WTC11 (cell line): ENCODE measurements around the gene ASB12. TPM values are rescaled to one million over a fixed set of nuclear protein-coding genes. Genes with fewer than 3 reads are reported as not detected.

Experiments used
- ATAC-seq: fragments of 200-7000 bp; cut with Tn5 transposase; 2 replicates; pipeline ENCODE4 v1.10.0; 2021; ENCODE audit warnings: mild to moderate bottlenecking, moderate library complexity
- CTCF ChIA-PET: fragments of 300-600 bp; sonication (Branson Sonifier 250); formaldehyde crosslinking; loops from one replicate; lab custom pipeline; 2021; ENCODE audit warnings: antibody characterized with exemption; lab: Charles Lee
- POLR2A ChIA-PET: fragments of 350-600 bp; sonication (Branson Sonifier 250); formaldehyde crosslinking; loops from one replicate; lab custom pipeline; 2021; ENCODE audit warnings: antibody characterized with exemption; lab: Charles Lee
- DNase-seq: peaks from one replicate; pipeline ENCODE4 v3.0.0; 2021; ENCODE audit warnings: low spot score
- H3K27ac Mint-ChIP-seq: 2 replicates; pipeline ENCODE4 v1.8.0; 2021; ENCODE audit warnings: mixed read lengths
- H3K27me3 Mint-ChIP-seq: 2 replicates; pipeline ENCODE4 v1.8.0; 2021; ENCODE audit warnings: low read depth, mild to moderate bottlenecking, moderate library complexity, mixed read lengths
- H3K36me3 Mint-ChIP-seq: 2 replicates; pipeline ENCODE4 v1.8.0; 2021; ENCODE audit warnings: mixed read lengths
- H3K4me1 Mint-ChIP-seq: 2 replicates; pipeline ENCODE4 v1.8.0; 2022; ENCODE audit warnings: mixed read lengths
- H3K4me3 Mint-ChIP-seq: 2 replicates; pipeline ENCODE4 v1.8.0; 2021; ENCODE audit warnings: mild to moderate bottlenecking, moderate library complexity, mixed read lengths
- H3K9me3 Mint-ChIP-seq: 2 replicates; pipeline ENCODE4 v1.8.0; 2021; ENCODE audit warnings: mixed read lengths
- CREB1 ChIP-seq: sonication (generic); formaldehyde crosslinking; IDR thresholded peaks from 2 replicates; pipeline ENCODE4 v1.8.0; 2023; ENCODE audit warnings: mild to moderate bottlenecking, missing genetic modification reagents
- E2F5 ChIP-seq: sonication (generic); formaldehyde crosslinking; IDR thresholded peaks from 2 replicates; pipeline ENCODE4 v1.8.1; 2022; ENCODE audit warnings: mild to moderate bottlenecking, moderate library complexity, missing genetic modification reagents
- EMX1 ChIP-seq: fragments of 250-450 bp; sonication (Bioruptor Pico); IDR thresholded peaks from 2 replicates; pipeline ENCODE4 v1.8.0; 2021; ENCODE audit warnings: mild to moderate bottlenecking
- ESRRA ChIP-seq: sonication (generic); formaldehyde crosslinking; IDR thresholded peaks from 2 replicates; pipeline ENCODE4 v1.8.1; 2022; ENCODE audit warnings: mild to moderate bottlenecking, missing genetic modification reagents, borderline replicate concordance
- GABPB1 ChIP-seq: sonication (generic); formaldehyde crosslinking; IDR thresholded peaks from 2 replicates; pipeline ENCODE4 v1.8.1; 2023; ENCODE audit warnings: mild to moderate bottlenecking, missing genetic modification reagents
- HMGXB4 ChIP-seq: sonication (generic); formaldehyde crosslinking; IDR thresholded peaks from 2 replicates; pipeline ENCODE4 v1.8.1; 2023; ENCODE audit warnings: mild to moderate bottlenecking, moderate library complexity, missing genetic modification reagents
- NFE2L1 ChIP-seq: sonication (generic); formaldehyde crosslinking; IDR thresholded peaks from 2 replicates; pipeline ENCODE4 v1.8.1; 2023; ENCODE audit warnings: missing genetic modification reagents
- NR1H2 ChIP-seq: sonication (generic); formaldehyde crosslinking; IDR thresholded peaks from 2 replicates; pipeline ENCODE4 v1.9.0; 2021; ENCODE audit warnings: mild to moderate bottlenecking, moderate library complexity, missing genetic modification reagents
- NR3C1 ChIP-seq: sonication (generic); formaldehyde crosslinking; conservative IDR thresholded peaks from 2 replicates; pipeline ENCODE4 v1.8.1; 2023; ENCODE audit warnings: low read depth, mild to moderate bottlenecking, missing genetic modification reagents
- PRDM15 ChIP-seq: sonication (generic); formaldehyde crosslinking; IDR thresholded peaks from 2 replicates; pipeline ENCODE4 v1.8.0; 2022; ENCODE audit warnings: missing genetic modification reagents
- PRRX2 ChIP-seq: fragments of 250-450 bp; sonication (Bioruptor Pico); IDR thresholded peaks from 2 replicates; pipeline ENCODE4 v1.8.0; 2021; ENCODE audit warnings: mild to moderate bottlenecking
- RELA ChIP-seq: sonication (generic); formaldehyde crosslinking; IDR thresholded peaks from 2 replicates; pipeline ENCODE4 v1.8.1; 2022; ENCODE audit warnings: missing genetic modification reagents, mild to moderate bottlenecking, borderline replicate concordance
- TEAD1 ChIP-seq: sonication (generic); formaldehyde crosslinking; IDR thresholded peaks from 2 replicates; pipeline ENCODE4 v1.8.0; 2022; ENCODE audit warnings: mild to moderate bottlenecking, missing genetic modification reagents
- TP53 ChIP-seq: sonication (generic); formaldehyde crosslinking; IDR thresholded peaks from 2 replicates; pipeline ENCODE4 v1.8.1; 2023; ENCODE audit warnings: mild to moderate bottlenecking, missing genetic modification reagents
- ZMAT4 ChIP-seq: fragments of 250-450 bp; sonication (Bioruptor Pico); IDR thresholded peaks from 2 replicates; pipeline ENCODE4 v1.9.0; 2021; ENCODE audit warnings: mild to moderate bottlenecking
- ZNF138 ChIP-seq: sonication (generic); formaldehyde crosslinking; conservative IDR thresholded peaks from 2 replicates; pipeline ENCODE4 v1.8.1; 2022; ENCODE audit warnings: mild to moderate bottlenecking, moderate library complexity, missing genetic modification reagents
- ZNF416 ChIP-seq: fragments of 250-450 bp; sonication (Bioruptor Pico); IDR thresholded peaks from 2 replicates; pipeline ENCODE4 v1.9.0; 2021; ENCODE audit warnings: mild to moderate bottlenecking, inconsistent platforms
- total RNA-seq: library from RNA; stranded (reverse); gene quantifications from 3 replicates; pipeline ENCODE4 v1.2.3, GENCODE V29; 2021

The ASB12 gene
- total RNA-seq, 1 experiment from 2014 or later, result 1.4 TPM

GRCh38 chrX:64182208-64182607, 48.2 kb downstream of the ASB12 start:
- no peak overlapping the region for H3K4me3 Mint-ChIP-seq
- no peaks in the 10 kb centered on the region for H3K27me3 Mint-ChIP-seq
- H3K4me1 Mint-ChIP-seq, result peaks cover 3% of the 10 kb centered on the region; the same call in 1 of the 2 replicates
- no peak overlapping the region for H3K27ac Mint-ChIP-seq
- ChIA-PET CTCF (no interaction called here), POLR2A (no interaction called here)
- DNase-seq, result no peak
- no peaks in the 10 kb centered on the region for H3K36me3 Mint-ChIP-seq
- H3K9me3 Mint-ChIP-seq, result no peaks in the 10 kb centered on the region
- no peak for TF ChIP-seq TP53 (CRISPR knock-in tag)
- no peak for TF ChIP-seq PRDM15 (CRISPR knock-in tag)
- no peak for TF ChIP-seq E2F5 (CRISPR knock-in tag)
- no peak for TF ChIP-seq ESRRA
- no peak for TF ChIP-seq NR3C1 (CRISPR knock-in tag)
- no peak for TF ChIP-seq HMGXB4 (CRISPR knock-in tag)
- TF ChIP-seq, all 79 proteins: peak for 0
- ATAC-seq, result no peak

GRCh38 chrX:64176876-64177275, 53.5 kb downstream of the ASB12 start:
- no peak for TF ChIP-seq ZNF416 (CRISPR knock-in tag)
- TF ChIP-seq NFE2L1, result no peak
- no peak for TF ChIP-seq TP53 (CRISPR knock-in tag)
- TF ChIP-seq PRRX2, result no peak
- TF ChIP-seq ZMAT4 (CRISPR knock-in tag), result no peak
- TF ChIP-seq GABPB1 (CRISPR knock-in tag), result no peak
- no peak for TF ChIP-seq RELA (CRISPR knock-in tag)
- no peak for TF ChIP-seq CREB1
- no peak for TF ChIP-seq EMX1 (CRISPR knock-in tag)
- no peak for TF ChIP-seq NR1H2 (CRISPR knock-in tag)
- no peak for TF ChIP-seq TEAD1 (CRISPR knock-in tag)
- TF ChIP-seq PRDM15 (CRISPR knock-in tag), result no peak
- TF ChIP-seq ZNF138 (CRISPR knock-in tag), result no peak
- CTCF ChIA-PET, result no interaction called here
- H3K4me1 Mint-ChIP-seq, result no peaks in the 10 kb centered on the region
- ATAC-seq (no peak), DNase-seq (no peak)
- no peaks in the 10 kb centered on the region for H3K9me3 Mint-ChIP-seq
- no peaks in the 10 kb centered on the region for H3K36me3 Mint-ChIP-seq
- H3K27me3 Mint-ChIP-seq, result no peaks in the 10 kb centered on the region; the same call in 1 of the 2 replicates
- H3K4me3 Mint-ChIP-seq, result no peak overlapping the region
- POLR2A ChIA-PET, result no interaction called here
- H3K27ac Mint-ChIP-seq, result no peak overlapping the region

Other genes starting within 250 kb of the ASB12 start
- 9.4 to 9.9 TPM (median 9.4 TPM) in 3 replicates for gene AMER1, start 24.9 kb downstream of the ASB12 start, total RNA-seq
- gene MTMR8, start 164.8 kb upstream of the ASB12 start, total RNA-seq, result 3.8 to 7.1 TPM (median 6.1 TPM) in 3 replicates